H1 (cell line): Measurements from ENCODE around the gene PRKAR2B. TPM values are rescaled to one million over a fixed set of nuclear protein-coding genes. Genes with fewer than 3 reads are reported as not detected.

Source experiments
- CTCF ChIA-PET: fragments of 300-600 bp; sonication (Branson Sonifier 250); formaldehyde crosslinking; loops from one replicate; lab custom pipeline; 2021; ENCODE audit not compliant: partially characterized antibody; lab: Charles Lee
- POLR2A ChIA-PET: fragments of 300-600 bp; sonication (Branson Sonifier 250); formaldehyde crosslinking; loops from one replicate; lab custom pipeline; 2021; ENCODE audit warnings: inconsistent platforms; ENCODE audit not compliant: partially characterized antibody; lab: Charles Lee
- DNase-seq, 2 experiments: peaks; one replicate each; pipeline versions ENCODE4 v3.0.0 to v3.0.0-alpha.2; 2010 to 2022; ENCODE audit warnings: low spot score in 2 of 2, low read depth in 1 of 2, mixed read lengths in 1 of 2
- FAIRE-seq: peaks from 2 replicates; lab custom pipeline; 2011; peaks lifted over from hg19 to GRCh38; lab: Jason Lieb, UNC
- H2AFZ ChIP-seq: 2 replicates; pipeline ENCODE4 v1.8.1; 2012; ENCODE audit warnings: low read length, inconsistent platforms
- H2AK5ac ChIP-seq: 2 replicates; pipeline ENCODE4 v1.6.1; 2013; ENCODE audit warnings: low read depth, low read length
- H2BK120ac ChIP-seq: replicated peaks from 2 replicates; pipeline ENCODE3; 2013; ENCODE audit warnings: low read depth, low read length, inconsistent platforms
- H2BK12ac ChIP-seq: 2 replicates; pipeline ENCODE4 v1.6.1; 2013; ENCODE audit warnings: low read depth, low read length
- H2BK15ac ChIP-seq: 2 replicates; pipeline ENCODE4 v1.6.1; 2013; ENCODE audit warnings: low read length
- H2BK20ac ChIP-seq: 2 replicates; pipeline ENCODE4 v1.6.1; 2013; ENCODE audit warnings: low read length
- H2BK5ac ChIP-seq: 2 replicates; pipeline ENCODE4 v1.6.1; 2013; ENCODE audit warnings: low read depth, low read length
- H3K14ac ChIP-seq: 2 replicates; pipeline ENCODE4 v1.6.1; 2013; ENCODE audit warnings: inconsistent platforms; ENCODE audit not compliant: insufficient read length
- H3K18ac ChIP-seq: 2 replicates; pipeline ENCODE4 v1.6.1; 2013; ENCODE audit warnings: low read length; ENCODE audit errors: extremely low read depth
- H3K23ac ChIP-seq: 2 replicates; pipeline ENCODE4 v1.6.1; 2013; ENCODE audit warnings: inconsistent platforms; ENCODE audit not compliant: insufficient read length
- H3K23me2 ChIP-seq: 2 replicates; pipeline ENCODE4 v1.6.1; 2013; ENCODE audit warnings: low read depth, low read length
- H3K27ac ChIP-seq: 2 replicates; pipeline ENCODE4 v1.6.1; 2011; ENCODE audit warnings: low read depth, low read length, inconsistent platforms
- H3K27me3 ChIP-seq, 4 experiments: replicated peaks in 1 of 4; 1 replicate in 1 of 4; 2 replicates in 3 of 4; pipeline versions ENCODE4 v1.6.1 to v1.8.1; 2011 to 2013; ENCODE audit warnings: low read length in 3 of 4, mild to moderate bottlenecking in 3 of 4, inconsistent platforms in 2 of 4, mixed read lengths in 2 of 4, moderate library complexity in 1 of 4; ENCODE audit not compliant: control insufficient read depth in 3 of 4, insufficient read depth in 3 of 4; ENCODE audit errors: extremely low read depth in 1 of 4
- H3K36me3 ChIP-seq, 4 experiments: 2 replicates each; pipeline versions ENCODE4 v1.6.1 to v1.8.1; 2011 to 2013; ENCODE audit warnings: mild to moderate bottlenecking in 4 of 4, low read length in 3 of 4, moderate library complexity in 2 of 4, control low read depth in 1 of 4, inconsistent platforms in 1 of 4; ENCODE audit not compliant: insufficient read depth in 4 of 4, control insufficient read depth in 2 of 4
- H3K4ac ChIP-seq: replicated peaks from 2 replicates; pipeline ENCODE3; 2013; ENCODE audit warnings: low read length, low read depth, mixed read lengths, inconsistent platforms; ENCODE audit not compliant: insufficient read length
- H3K4me1 ChIP-seq, 4 experiments: replicated peaks in 1 of 4; 1 replicate in 1 of 4; 2 replicates in 3 of 4; pipeline versions ENCODE4 v1.6.1 to v1.8.1; 2011 to 2013; ENCODE audit warnings: low read length in 3 of 4, inconsistent platforms in 2 of 4, mixed read lengths in 1 of 4; ENCODE audit not compliant: insufficient read depth in 4 of 4, control insufficient read depth in 3 of 4
- H3K4me2 ChIP-seq, 2 experiments: 2 replicates each; pipeline versions ENCODE4 v1.6.1 to v1.8.1; 2011 to 2013; ENCODE audit warnings: low read depth in 2 of 2, low read length in 2 of 2, control low read depth in 1 of 2, inconsistent platforms in 1 of 2, mild to moderate bottlenecking in 1 of 2; ENCODE audit not compliant: insufficient read depth in 1 of 2
- H3K4me3 ChIP-seq, 4 experiments: fragments of 200-600, 300-600 bp in 1 of 4; sonication (generic), shearing (Covaris generic), sonication (Bioruptor Twin) in 1 of 4; 2 replicates each; pipeline versions ENCODE4 v1.5.1 to v1.8.1; 2011 to 2016; ENCODE audit warnings: low read length in 4 of 4, low read depth in 3 of 4, control low read depth in 2 of 4, inconsistent platforms in 2 of 4, mild to moderate bottlenecking in 2 of 4, mixed read lengths in 1 of 4, moderate library complexity in 1 of 4; ENCODE audit not compliant: insufficient read depth in 2 of 4; ENCODE audit errors: extremely low read depth in 1 of 4
- H3K56ac ChIP-seq: replicated peaks from 2 replicates; pipeline ENCODE3; 2013; ENCODE audit warnings: low read depth, mild to moderate bottlenecking, mixed read lengths, low read length, inconsistent platforms; ENCODE audit not compliant: insufficient read length
- H3K79me1 ChIP-seq: 2 replicates; pipeline ENCODE4 v1.6.1; 2013; ENCODE audit warnings: low read depth, low read length, control low read depth
- H3K79me2 ChIP-seq, 2 experiments: 2 replicates each; pipeline versions ENCODE4 v1.6.1 to v1.8.1; 2012 to 2013; ENCODE audit warnings: low read length in 2 of 2, mild to moderate bottlenecking in 2 of 2, inconsistent platforms in 1 of 2; ENCODE audit not compliant: insufficient read depth in 2 of 2, control insufficient read depth in 1 of 2
- H3K9ac ChIP-seq, 4 experiments: replicated peaks in 1 of 4; 1 replicate in 1 of 4; 2 replicates in 3 of 4; pipeline versions ENCODE4 v1.6.1 to v1.8.1; 2011 to 2013; ENCODE audit warnings: low read depth in 3 of 4, low read length in 3 of 4, control low read depth in 2 of 4, mild to moderate bottlenecking in 2 of 4, moderate library complexity in 2 of 4, inconsistent platforms in 1 of 4; ENCODE audit errors: extremely low read depth in 1 of 4
- H3K9me3 ChIP-seq, 2 experiments: 2 replicates each; pipeline versions ENCODE4 v1.6.1 to v1.8.1; 2012 to 2013; ENCODE audit warnings: mild to moderate bottlenecking in 2 of 2, moderate library complexity in 2 of 2, control low read depth in 1 of 2, inconsistent platforms in 1 of 2, low read depth in 1 of 2, low read length in 1 of 2, mixed read lengths in 1 of 2; ENCODE audit not compliant: insufficient read depth in 2 of 2
- H4K20me1 ChIP-seq, 2 experiments: replicated peaks in 1 of 2; 2 replicates each; pipeline versions ENCODE3 to v1.8.1; 2011 to 2013; ENCODE audit warnings: inconsistent platforms in 2 of 2, low read length in 2 of 2, mild to moderate bottlenecking in 1 of 2; ENCODE audit not compliant: insufficient read depth in 2 of 2, control insufficient read depth in 1 of 2
- H4K5ac ChIP-seq: 2 replicates; pipeline ENCODE4 v1.6.1; 2013; ENCODE audit warnings: low read length, low read depth, mixed read lengths, inconsistent platforms; ENCODE audit not compliant: insufficient read length
- H4K8ac ChIP-seq: 2 replicates; pipeline ENCODE4 v1.8.0; 2013; ENCODE audit warnings: mild to moderate bottlenecking, moderate library complexity, low read length, inconsistent platforms; ENCODE audit not compliant: insufficient read depth; ENCODE audit errors: extremely low read depth
- H4K91ac ChIP-seq: replicated peaks from 2 replicates; pipeline ENCODE3; 2013; ENCODE audit warnings: low read length, mixed read lengths, inconsistent platforms; ENCODE audit not compliant: insufficient read length
- ASH2L ChIP-seq: fragments of 200-600, 300-600 bp; sonication (generic); IDR thresholded peaks from one replicate; pipeline ENCODE4 v1.7.1; 2017; ENCODE audit warnings: low read length
- CBX8 ChIP-seq: fragments of 300-800, 300-1000 bp; sonication (generic); IDR thresholded peaks from 2 replicates; pipeline ENCODE4 v1.7.1; 2016; ENCODE audit warnings: low read depth, low read length, borderline replicate concordance
- EP300 ChIP-seq, 2 experiments: IDR thresholded peaks; 1 replicate in 1 of 2; 2 replicates in 1 of 2; pipeline ENCODE4 v1.6.1; 2011 to 2012; ENCODE audit warnings: low read depth in 2 of 2, low read length in 2 of 2, mild to moderate bottlenecking in 2 of 2, borderline replicate concordance in 1 of 2, inconsistent platforms in 1 of 2, moderate library complexity in 1 of 2
- GABPA ChIP-seq: IDR thresholded peaks from 2 replicates; pipeline ENCODE4 v1.6.1; 2011; ENCODE audit warnings: mild to moderate bottlenecking, low read length, moderate library complexity, borderline replicate concordance; ENCODE audit not compliant: insufficient read depth
- HDAC6 ChIP-seq: IDR thresholded peaks from one replicate; pipeline ENCODE4 v1.7.1; 2012; ENCODE audit warnings: low read depth, mild to moderate bottlenecking, inconsistent platforms, low read length, moderate library complexity
- MAFK ChIP-seq: IDR thresholded peaks from 2 replicates; pipeline ENCODE4 v1.6.1; 2012; ENCODE audit warnings: low read depth, mild to moderate bottlenecking, improper control_type of control experiment, low read length
- SIN3A ChIP-seq, 2 experiments: IDR thresholded peaks in 1 of 2; conservative IDR thresholded peaks in 1 of 2; 2 replicates each; pipeline ENCODE4 v1.6.1; 2011 to 2012; ENCODE audit warnings: low read length in 2 of 2, improper control_type of control experiment in 1 of 2, low read depth in 1 of 2, mild to moderate bottlenecking in 1 of 2
- SUZ12 ChIP-seq: fragments of 200-600 bp; sonication (generic); IDR thresholded peaks from 2 replicates; pipeline ENCODE4 v1.6.1; 2012; ENCODE audit warnings: mild to moderate bottlenecking, inconsistent platforms, low read length, moderate library complexity, mixed read lengths
- ZNF274 ChIP-seq: IDR thresholded peaks from 2 replicates; pipeline ENCODE4 v1.7.0; 2012; ENCODE audit warnings: low read length, borderline replicate concordance; ENCODE audit errors: extremely low read depth
- WGBS, 2 experiments: shearing (Covaris generic) in 1 of 2; methylation state at CpG; one replicate each; pipeline versions ENCODE4 v1.1.6 to v1.1.7; 2013 to 2015; ENCODE audit warnings: low lambda C conversion rate in 2 of 2, mixed read lengths in 2 of 2, inconsistent platforms in 1 of 2, low coverage in 1 of 2, missing lambda C conversion rate in 1 of 2; ENCODE audit not compliant: insufficient replicate concordance in 2 of 2, insufficient coverage in 1 of 2, insufficient read length in 1 of 2; ENCODE audit errors: extremely low coverage in 1 of 2, missing lambda C conversion rate in 1 of 2; 5-methylcytosine and 5-hydroxymethylcytosine counted together
- polyA plus RNA-seq, 7 experiments: library from polyadenylated mRNA; depleted of rRNA in 3 of 7; stranded (reverse) in 5 of 7; unstranded in 2 of 7; fragments of >200 nt in 5 of 7; fragments of 200-250 nt in 2 of 7; gene quantifications; 1 replicate in 5 of 7; 2 replicates in 1 of 7; 4 replicates in 1 of 7; pipeline versions ENCODE4 v1.2.1 to v1.2.3, GENCODE V29; 2011 to 2013; ENCODE audit warnings: missing spikeins in 2 of 7, mixed read lengths in 2 of 7
- total RNA-seq: library from RNA; stranded (reverse); fragmentation: NEBNext Ultra II Directional; extraction: Animal tissue kit (Norgen Biotek cat#: 25700); gene quantifications from 2 replicates; pipeline ENCODE4 v1.2.1, GENCODE V29; 2021
- TF ChIP-seq, protein P1 (sequence below): IDR thresholded peaks from 2 replicates; pipeline ENCODE4 v1.6.1; 2011; ENCODE audit warnings: low read depth, mild to moderate bottlenecking, low read length; ENCODE audit not compliant: insufficient read depth
- TF ChIP-seq, protein P2 (sequence below): IDR thresholded peaks from 2 replicates; pipeline ENCODE4 v1.6.1; 2012; ENCODE audit warnings: inconsistent platforms

The PRKAR2B gene
- total and polyA plus RNA-seq, 2 of the 8 experiments (the other 6 are each of a cell fraction or from before 2014, with no cell fraction given): 10.4 to 37.0 TPM

DNA sequence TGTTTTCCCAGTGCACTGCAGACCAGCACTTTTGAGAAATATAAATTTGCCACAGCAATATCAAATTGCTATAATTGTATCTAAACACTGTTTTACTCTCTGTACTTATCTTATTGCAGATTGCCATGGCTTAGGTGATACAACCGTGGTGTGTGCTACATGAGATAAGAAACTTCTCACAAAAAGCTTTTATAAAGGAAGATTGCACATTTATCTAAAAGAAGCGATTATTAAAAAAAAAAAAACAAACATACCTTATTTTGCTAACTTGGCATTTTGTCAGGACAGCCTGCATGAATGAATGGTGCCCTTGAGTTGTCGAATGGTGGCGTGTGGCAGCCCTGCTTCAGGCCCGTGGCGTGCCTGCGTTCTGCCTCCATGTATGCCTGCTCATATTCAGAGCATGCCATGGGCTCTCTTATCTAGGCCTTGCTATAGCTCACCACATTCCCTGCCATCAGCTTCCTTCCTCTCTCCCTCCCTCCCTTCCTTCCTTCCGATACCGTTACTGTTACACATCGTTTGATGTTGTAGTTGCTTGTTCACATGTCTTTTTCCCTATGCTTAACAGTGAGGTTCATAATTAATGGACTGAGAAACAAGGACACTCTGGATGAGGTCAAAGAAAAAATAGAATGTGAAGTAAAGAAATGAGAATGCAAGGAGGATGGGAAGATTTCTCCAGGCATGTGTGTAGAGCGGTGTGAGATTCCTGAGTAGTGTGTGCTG, 34.9 kb downstream of the PRKAR2B start:
- Histone ChIP-seq H3K36me3 (no peaks in the 10 kb centered on the region; a peak in 1 of 8 replicates), H4K8ac (no peak overlapping the region), H4K91ac (no peak overlapping the region), H3K4me3 (no peak overlapping the region), H2BK120ac (no peak overlapping the region), H3K27me3 (no peaks in the 10 kb centered on the region), H3K4me1 (peaks cover 0 to 2% (median 0%) of the 10 kb centered on the region in 4 experiments; a peak in 1 of 7 replicates), H3K4ac (no peak overlapping the region), H4K20me1 (no peaks in the 10 kb centered on the region), H3K56ac (no peak overlapping the region), H3K23me2 (no peaks in the 10 kb centered on the region), H3K18ac (no peak overlapping the region), H3K9ac (no peak overlapping the region), H2BK20ac (no peak overlapping the region), H2BK15ac (no peak overlapping the region), H3K27ac (no peak overlapping the region), H2AFZ (no peak overlapping the region), H3K4me2 (no peak overlapping the region), H3K23ac (no peak overlapping the region), H3K9me3 (no peaks in the 10 kb centered on the region), H2BK5ac (no peak overlapping the region), H2AK5ac (no peak overlapping the region), H3K79me1 (no peaks in the 10 kb centered on the region; the same call in 1 of the 2 replicates), H3K79me2 (no peaks in the 10 kb centered on the region), H2BK12ac (no peak overlapping the region; the same call in 1 of the 2 replicates), H4K5ac (no peak overlapping the region), H3K14ac (no peak overlapping the region)
- DNase-seq (no peak), FAIRE-seq (no peak)
- ChIA-PET POLR2A (interaction anchor here (1.0 kb wide), 1 partner anchor 14 kb away, joined by 3 read pairs; no protein-coding TSS in a partner anchor), CTCF (no interaction called here)
- 93% methylated on average over 11 of the region's 11 CpGs; no CpG with 5 or more reads in 1 of the 2 experiments for WGBS, 2 experiments
- TF ChIP-seq CBX8: no peak
- TF ChIP-seq HDAC6: no peak
- no peak for TF ChIP-seq GABPA
- TF ChIP-seq EP300 (IDR thresholded peaks at IDR 0.05; ENCODE audit: borderline replicate concordance in 1 of 2, low read depth in 2 of 2, low read length in 2 of 2): no peak
- TF ChIP-seq, protein P1, sequence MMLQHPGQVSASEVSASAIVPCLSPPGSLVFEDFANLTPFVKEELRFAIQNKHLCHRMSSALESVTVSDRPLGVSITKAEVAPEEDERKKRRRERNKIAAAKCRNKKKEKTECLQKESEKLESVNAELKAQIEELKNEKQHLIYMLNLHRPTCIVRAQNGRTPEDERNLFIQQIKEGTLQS: no peak
- TF ChIP-seq MAFK: no peak
- no peak for TF ChIP-seq SIN3A (conservative IDR thresholded peaks at IDR 0.05 in 1 of 2, IDR thresholded peaks at IDR 0.05 in 1 of 2; ENCODE audit: low read depth in 1 of 2, low read length in 2 of 2)
- no peak for TF ChIP-seq SUZ12
- no peak for TF ChIP-seq ZNF274
- no peak for TF ChIP-seq ASH2L
- TF ChIP-seq, protein P2, sequence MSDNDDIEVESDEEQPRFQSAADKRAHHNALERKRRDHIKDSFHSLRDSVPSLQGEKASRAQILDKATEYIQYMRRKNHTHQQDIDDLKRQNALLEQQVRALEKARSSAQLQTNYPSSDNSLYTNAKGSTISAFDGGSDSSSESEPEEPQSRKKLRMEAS: no peak
